Measurements from ENCODE around the gene STARD4. TPM values are rescaled to one million over a fixed set of nuclear protein-coding genes. Genes with fewer than 3 reads are reported as not detected.

Gene STARD4
- 34.1 and 79.5 TPM in 2 replicates for total RNA-seq

DNA sequence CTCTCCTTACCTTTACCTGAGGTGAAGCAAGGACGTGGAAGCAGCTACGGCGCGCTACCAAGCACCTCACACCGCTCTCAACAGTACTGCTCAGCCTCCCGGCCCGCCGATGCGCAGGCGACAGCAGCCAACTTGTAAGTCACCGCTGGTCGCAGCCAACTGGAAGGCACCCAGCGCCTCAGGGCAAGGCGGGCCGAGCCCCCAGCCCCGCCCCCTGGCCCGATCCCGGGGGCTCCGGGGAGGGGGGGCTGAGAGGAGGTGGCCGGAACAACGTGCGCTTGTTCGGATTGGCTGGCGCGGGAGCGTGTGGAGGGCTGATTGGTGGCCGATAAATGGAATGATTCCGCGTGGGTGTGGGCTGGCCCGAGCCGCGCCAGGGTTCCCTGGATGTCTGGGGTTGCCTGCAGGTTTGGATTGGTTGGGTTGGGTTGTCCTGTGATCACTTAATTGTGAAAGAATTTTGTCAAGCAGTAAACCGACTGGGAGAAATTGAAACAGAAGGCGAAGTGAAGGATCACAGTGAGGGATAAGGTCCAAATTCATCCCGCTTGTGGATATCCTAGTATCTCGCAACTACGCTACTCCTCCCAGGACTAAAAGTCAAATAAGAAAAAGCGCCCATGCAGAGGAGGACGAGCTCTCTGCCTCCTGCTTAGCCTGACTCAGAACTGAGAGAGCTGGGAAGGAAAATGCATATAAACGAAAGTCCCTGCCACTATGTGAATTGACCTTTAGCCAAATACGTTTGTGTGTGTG is at the start of gene STARD4:
Gene STARD4, minus strand, starts transcription at position 161 of the 756 bp plus-strand sequence. CDS start 5,102 bp downstream, outside the sequence.

Other genes with a start within 250 kb of the STARD4 start
- gene NREP, start 244.7 kb upstream of the STARD4 start, total RNA-seq: 119 and 139 TPM in 2 replicates